Smooth muscle cell (in vitro differentiated cells): ENCODE measurements around the gene LRRC18. TPM values are rescaled to one million over a fixed set of nuclear protein-coding genes. Genes with fewer than 3 reads are reported as not detected.

Experiments used
- DNase-seq: peaks from one replicate; lab custom pipeline; 2025; ENCODE audit not compliant: unreplicated experiment; lab: John Stamatoyannopoulos, UW
- H2AFZ ChIP-seq: fragments of 200-600 bp; sonication (generic); 2 replicates; pipeline ENCODE4 v1.6.0; 2016; ENCODE audit warnings: antibody characterized with exemption, low read depth, mild to moderate bottlenecking
- H3F3A ChIP-seq: fragments of 200-600 bp; sonication (generic); 2 replicates; pipeline ENCODE4 v1.6.0; 2017; ENCODE audit warnings: antibody characterized with exemption, low read depth
- H3K27ac ChIP-seq: fragments of 200-600 bp; sonication (generic); 2 replicates; pipeline ENCODE4 v1.5.1; 2016; ENCODE audit warnings: low read depth, mild to moderate bottlenecking
- H3K27me3 ChIP-seq: fragments of 200-600 bp; sonication (generic); 2 replicates; pipeline ENCODE4 v1.6.1; 2016; ENCODE audit warnings: low read depth, mild to moderate bottlenecking
- H3K36me3 ChIP-seq: fragments of 200-600 bp; sonication (generic); 2 replicates; pipeline ENCODE4 v1.5.1; 2016; ENCODE audit warnings: low read depth
- H3K4me1 ChIP-seq: fragments of 200-600 bp; sonication (generic); 2 replicates; pipeline ENCODE4 v1.5.1; 2016; ENCODE audit warnings: low read depth
- H3K4me2 ChIP-seq: fragments of 200-600 bp; sonication (generic); 2 replicates; pipeline ENCODE4 v1.6.0; 2016; ENCODE audit warnings: mild to moderate bottlenecking
- H3K4me3 ChIP-seq: fragments of 200-600 bp; sonication (generic); 2 replicates; pipeline ENCODE4 v1.5.1; 2016; ENCODE audit warnings: mild to moderate bottlenecking
- H3K79me2 ChIP-seq: fragments of 200-600 bp; sonication (generic); 2 replicates; pipeline ENCODE4 v1.6.0; 2016; ENCODE audit warnings: low read depth, mild to moderate bottlenecking
- H3K9ac ChIP-seq: fragments of 200-600 bp; sonication (generic); 2 replicates; pipeline ENCODE4 v1.6.0; 2016; ENCODE audit warnings: low read depth
- H3K9me3 ChIP-seq: fragments of 200-600 bp; sonication (generic); replicated peaks from 2 replicates; pipeline ENCODE4 v1.5.1; 2016; ENCODE audit warnings: low read depth
- H4K20me1 ChIP-seq: fragments of 200-600 bp; sonication (generic); 2 replicates; pipeline ENCODE4 v1.6.0; 2016; ENCODE audit warnings: low read depth
- CTCF ChIP-seq: fragments of 200-600 bp; sonication (generic); IDR thresholded peaks from 2 replicates; pipeline ENCODE4 v1.5.1; 2017; ENCODE audit warnings: borderline replicate concordance, mild to moderate bottlenecking, antibody characterized with exemption; ENCODE audit not compliant: insufficient read depth, poor library complexity, severe bottlenecking
- WGBS: methylation state at CpG from one replicate; pipeline ENCODE4 v1.1.7; 2016; ENCODE audit warnings: low lambda C conversion rate; 5-methylcytosine and 5-hydroxymethylcytosine counted together
- polyA plus RNA-seq: library from polyadenylated mRNA; unstranded; fragments of >200 nt; fragmentation: Nextera tagmentation; extraction: Ambion mirVana; gene quantifications from 2 replicates; pipeline ENCODE4 v1.2.1, GENCODE V29; 2016
- total RNA-seq: library from RNA; depleted of rRNA; stranded (reverse); fragments of >200 nt; gene quantifications from 2 replicates; pipeline ENCODE4 v1.2.3, GENCODE V29; 2014

Gene LRRC18
- total and polyA plus RNA-seq, 2 experiments from 2014 or later = not detected

GRCh38 chr10:48946332-48946731 lies 6.7 kb upstream of the LRRC18 start:
- no peak for TF ChIP-seq CTCF
- WGBS = 81% methylated on average over 5 of the region's 5 CpGs
- H4K20me1 ChIP-seq = no peaks in the 10 kb centered on the region
- H3F3A ChIP-seq = no peaks in the 10 kb centered on the region
- no peaks in the 10 kb centered on the region for H3K4me1 ChIP-seq
- H3K27me3 ChIP-seq = peaks cover 3% of the 10 kb centered on the region
- H2AFZ ChIP-seq = no peak overlapping the region
- no peak overlapping the region for H3K9ac ChIP-seq
- H3K9me3 ChIP-seq = no peaks in the 10 kb centered on the region
- no peak for DNase-seq
- H3K27ac ChIP-seq = no peak overlapping the region
- no peaks in the 10 kb centered on the region for H3K79me2 ChIP-seq
- H3K4me2 ChIP-seq = no peak overlapping the region
- no peak overlapping the region for H3K4me3 ChIP-seq
- H3K36me3 ChIP-seq = no peaks in the 10 kb centered on the region

GRCh38 chr10:48945441-48946130 lies 5.9 kb upstream of the LRRC18 start:
- H3K4me1 ChIP-seq = no peaks in the 10 kb centered on the region
- H2AFZ ChIP-seq = no peak overlapping the region
- no peak overlapping the region for H3K4me3 ChIP-seq
- H3K27ac ChIP-seq = no peak overlapping the region
- WGBS = 78% methylated on average over 6 of the region's 6 CpGs
- H3K27me3 ChIP-seq = peaks cover 3% of the 10 kb centered on the region
- no peaks in the 10 kb centered on the region for H3F3A ChIP-seq
- no peaks in the 10 kb centered on the region for H3K9me3 ChIP-seq
- H3K4me2 ChIP-seq = no peak overlapping the region
- H4K20me1 ChIP-seq = no peaks in the 10 kb centered on the region
- no peak overlapping the region for H3K9ac ChIP-seq
- H3K79me2 ChIP-seq = no peaks in the 10 kb centered on the region
- no peaks in the 10 kb centered on the region for H3K36me3 ChIP-seq
- DNase-seq = no peak
- no peak for TF ChIP-seq CTCF

GRCh38 chr10:48944171-48944570 lies 4.5 kb upstream of the LRRC18 start:
- H4K20me1 ChIP-seq = no peaks in the 10 kb centered on the region
- 86% methylated on average over 3 of the region's 3 CpGs for WGBS

More at GRCh38 chr10:48944171-48944570, 4.5 kb upstream of the LRRC18 start:
- H3K4me1 ChIP-seq = no peaks in the 10 kb centered on the region
- no peak overlapping the region for H3K4me3 ChIP-seq
- no peaks in the 10 kb centered on the region for H3F3A ChIP-seq
- peaks cover 3% of the 10 kb centered on the region for H3K27me3 ChIP-seq
- DNase-seq = no peak
- no peak for TF ChIP-seq CTCF
- H3K79me2 ChIP-seq = no peaks in the 10 kb centered on the region
- H3K27ac ChIP-seq = no peak overlapping the region
- no peak overlapping the region for H3K9ac ChIP-seq
- no peak overlapping the region for H3K4me2 ChIP-seq
- H2AFZ ChIP-seq = no peak overlapping the region
- H3K9me3 ChIP-seq = no peaks in the 10 kb centered on the region
- no peaks in the 10 kb centered on the region for H3K36me3 ChIP-seq
